Gastroesophageal sphincter (tissue), 3 donors: ENCODE data around the gene PLEKHN1.

Experiments
- CTCF ChIP-seq, 4 experiments: fragments of 200-600 bp in 2 of 4; fragments of 450-650 bp in 2 of 4; sonication (generic) in 1 of 4; IDR thresholded peaks; one replicate each; pipeline ENCODE4 v1.5.1; 2017 to 2019; ENCODE audit warnings: antibody characterized with exemption in 4 of 4, mild to moderate bottlenecking in 2 of 4, moderate library complexity in 2 of 4
- EP300 ChIP-seq: sonication (generic); formaldehyde crosslinking; IDR thresholded peaks from one replicate; pipeline ENCODE4 v1.6.1; 2017; ENCODE audit warnings: antibody characterized with exemption, mild to moderate bottlenecking
- POLR2A ChIP-seq, 2 donors: fragments of 450-650 bp; IDR thresholded peaks; one replicate each; pipeline ENCODE4 v1.6.1; 2017; ENCODE audit warnings: antibody characterized with exemption in 2 of 2, mild to moderate bottlenecking in 2 of 2, moderate library complexity in 1 of 2
- POLR2AphosphoS5 ChIP-seq: sonication (generic); formaldehyde crosslinking; IDR thresholded peaks from one replicate; pipeline ENCODE4 v1.6.1; 2017; ENCODE audit warnings: antibody characterized with exemption

GRCh38 chr1:978069-978834, 12.0 kb downstream of the PLEKHN1 start:
- TF ChIP-seq POLR2A (IDR thresholded peaks at IDR 0.05): no peak
- TF ChIP-seq CTCF (IDR thresholded peaks at IDR 0.05): no peak
- TF ChIP-seq POLR2AphosphoS5: no peak
- TF ChIP-seq EP300: no peak
